Kidney epithelial cell (primary cell): ENCODE data around the gene GRPEL2. TPM values are rescaled to one million over a fixed set of nuclear protein-coding genes. Genes with fewer than 3 reads are reported as not detected.

ENCODE experiments used
- DNase-seq: peaks from one replicate; pipeline ENCODE4 v3.0.0-alpha.2; 2010; ENCODE audit warnings: low read depth
- H3K27me3 ChIP-seq: 2 replicates; pipeline ENCODE4 v1.6.0; 2011; ENCODE audit warnings: low read length; ENCODE audit not compliant: control insufficient read depth, insufficient read depth
- H3K36me3 ChIP-seq: 2 replicates; pipeline ENCODE4 v1.5.1; 2011; ENCODE audit warnings: low read length; ENCODE audit not compliant: control insufficient read depth, insufficient read depth
- H3K4me3 ChIP-seq: 2 replicates; pipeline ENCODE4 v1.5.1; 2011; ENCODE audit warnings: low read depth, mild to moderate bottlenecking, control low read depth, low read length
- CTCF ChIP-seq: IDR thresholded peaks from 2 replicates; pipeline ENCODE4 v1.5.1; 2011; ENCODE audit warnings: mild to moderate bottlenecking, moderate library complexity, low read length, control low read depth, inconsistent platforms; ENCODE audit not compliant: insufficient read depth, poor library complexity, severe bottlenecking
- total RNA-seq: library from RNA; depleted of rRNA; stranded (reverse); fragments of >200 nt; gene quantifications from 2 replicates; pipeline ENCODE4 v1.2.3, GENCODE V29; 2015

Gene GRPEL2
- total RNA-seq, 1 donor from 2014 or later = 30.7 TPM

- H3K4me3 ChIP-seq = no peak overlapping the region
- peaks cover 4% of the 10 kb centered on the region for H3K27me3 ChIP-seq
- H3K36me3 ChIP-seq = no peaks in the 10 kb centered on the region
- DNase-seq = no peak
- no peak for TF ChIP-seq CTCF
Measured at GRCh38 chr5:149375434-149375833, 30.1 kb downstream of the GRPEL2 start.

DNA sequence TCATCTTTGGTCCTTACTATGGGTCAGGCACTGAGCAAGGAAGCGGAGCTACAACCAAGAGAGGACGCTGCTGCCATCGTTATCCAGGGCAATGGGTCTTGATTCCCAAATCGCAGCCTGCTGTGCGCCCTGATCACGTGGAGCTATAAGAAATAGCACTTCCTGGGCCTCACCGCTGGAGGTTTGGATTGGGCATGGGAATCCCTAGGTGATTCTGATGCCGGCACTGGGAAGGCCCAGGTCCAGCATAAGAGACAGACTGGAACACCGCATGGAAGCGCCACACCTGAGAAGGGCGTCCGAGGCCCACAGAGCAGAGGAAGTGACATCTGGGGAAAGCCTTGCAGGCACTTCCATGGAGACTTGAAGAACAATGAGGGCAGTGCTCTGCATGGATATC is 30.8 kb downstream of the GRPEL2 start:
- TF ChIP-seq CTCF = no peak
- Histone ChIP-seq H3K4me3 (no peak overlapping the region), H3K36me3 (no peaks in the 10 kb centered on the region), H3K27me3 (peaks cover 4% of the 10 kb centered on the region)
- no peak for DNase-seq

- Histone ChIP-seq H3K4me3 (no peak overlapping the region), H3K36me3 (no peaks in the 10 kb centered on the region), H3K27me3 (peaks cover 4% of the 10 kb centered on the region)
- no peak for DNase-seq
- no peak for TF ChIP-seq CTCF
Measured at GRCh38 chr5:149376711-149377447, 31.6 kb downstream of the GRPEL2 start.

- no peak overlapping the region for H3K4me3 ChIP-seq
- TF ChIP-seq CTCF = no peak
- H3K36me3 ChIP-seq = no peaks in the 10 kb centered on the region
- H3K27me3 ChIP-seq = peaks cover 4% of the 10 kb centered on the region
- DNase-seq = no peak
Measured at GRCh38 chr5:149378241-149378820, 33.0 kb downstream of the GRPEL2 start.

DNA sequence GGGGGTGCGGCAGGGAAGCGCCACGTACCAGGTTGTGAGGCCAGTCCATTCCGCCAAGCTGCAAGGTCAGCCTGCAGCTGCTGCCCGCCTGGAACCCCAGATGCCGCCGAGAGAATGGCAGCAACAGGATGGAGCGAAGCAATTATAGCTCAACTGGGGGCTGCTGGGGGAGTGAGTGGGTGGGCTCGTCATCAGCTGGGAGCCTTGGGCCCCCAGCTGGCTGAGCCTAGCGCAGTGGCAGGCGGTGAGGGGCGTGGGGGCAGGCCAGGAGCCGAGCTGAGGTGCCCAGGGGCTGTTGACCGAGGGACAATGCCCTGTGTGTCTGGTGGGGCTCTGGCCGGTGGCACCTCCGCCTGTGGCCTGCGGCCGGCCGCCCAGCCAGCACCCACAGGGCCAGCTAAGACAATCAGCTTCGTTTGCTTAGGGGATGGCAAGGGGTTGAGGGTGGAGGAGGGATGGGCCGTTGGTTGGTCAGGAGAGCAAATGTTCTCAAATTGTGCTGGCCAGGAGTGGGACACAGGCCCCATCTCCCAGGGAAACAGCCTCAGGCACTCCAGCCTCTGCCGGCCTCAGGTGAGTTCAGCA is 34.0 kb downstream of the GRPEL2 start, which contains the start of gene IL17B:
TSS of gene IL17B (minus strand) at position 116 of the 585 bp plus-strand sequence. CDS start at position 49, 67 bp downstream.
- Histone ChIP-seq H3K27me3 (peaks cover 4% of the 10 kb centered on the region), H3K4me3 (no peak within 1 kb of the TSS), H3K36me3 (no peaks in the 10 kb centered on the region)
- DNase-seq = no peak
- no peak for TF ChIP-seq CTCF
